GM21381 (cell line): ENCODE results near the gene KCNT1.

ENCODE experiments used
- ATAC-seq: cut with Tn5 transposase; IDR thresholded peaks from one replicate; pipeline ENCODE4 v1.9.1; 2021; ENCODE audit warnings: mild to moderate bottlenecking, moderate library complexity; ENCODE audit not compliant: unreplicated experiment

The KCNT1 gene

GRCh38 chr9:135698767-135699166 is 3.2 kb upstream of the KCNT1 start:
- ATAC-seq = no peak

GRCh38 chr9:135699440-135699839 is 2.5 kb upstream of the KCNT1 start, which contains the start of gene SOHLH1:
TSS of gene SOHLH1 (minus strand) at chr9:135699481. CDS start at chr9:135699467, 14 bp downstream.
- ATAC-seq = no peak

GRCh38 chr9:135700525-135700924 is 1.5 kb upstream of the KCNT1 start:
- no peak for ATAC-seq

- ATAC-seq = no peak
Observed at GRCh38 chr9:135701067-135701958, 672 bp upstream of the KCNT1 start.

- ATAC-seq = no peak
Observed at GRCh38 chr9:135703726-135704125, 1.7 kb downstream of the KCNT1 start.

- no peak for ATAC-seq
Observed at GRCh38 chr9:135704483-135704882, 2.5 kb downstream of the KCNT1 start.

GRCh38 chr9:135705376-135705775 is 3.4 kb downstream of the KCNT1 start:
- no peak for ATAC-seq

- ATAC-seq = no peak
Observed at GRCh38 chr9:135706288-135706687, 4.3 kb downstream of the KCNT1 start.

- ATAC-seq = no peak
Observed at GRCh38 chr9:135707252-135708138, 5.5 kb downstream of the KCNT1 start.

GRCh38 chr9:135708164-135708563 is 6.2 kb downstream of the KCNT1 start:
- no peak for ATAC-seq

- no peak for ATAC-seq
Observed at GRCh38 chr9:135711391-135711790, 9.4 kb downstream of the KCNT1 start.

- no peak for ATAC-seq
Observed at GRCh38 chr9:135711881-135712280, 9.9 kb downstream of the KCNT1 start.

- ATAC-seq = no peak
Observed at GRCh38 chr9:135712613-135713295, 10.8 kb downstream of the KCNT1 start.

- ATAC-seq = no peak
Observed at GRCh38 chr9:135714242-135715055, 12.5 kb downstream of the KCNT1 start.

GRCh38 chr9:135715056-135715595 is 13.1 kb downstream of the KCNT1 start:
- ATAC-seq = no peak

GRCh38 chr9:135716045-135716444 is 14.1 kb downstream of the KCNT1 start:
- no peak for ATAC-seq

- no peak for ATAC-seq
Observed at GRCh38 chr9:135717410-135717809, 15.4 kb downstream of the KCNT1 start.

GRCh38 chr9:135718616-135719015 is 16.6 kb downstream of the KCNT1 start:
- no peak for ATAC-seq

GRCh38 chr9:135719472-135719871 is 17.5 kb downstream of the KCNT1 start:
- no peak for ATAC-seq

- ATAC-seq = no peak
Observed at GRCh38 chr9:135722365-135722764, 20.4 kb downstream of the KCNT1 start.
